GM18520 (cell line): ENCODE results near the gene FGF12.

Source experiments
- ATAC-seq: cut with Tn5 transposase; IDR thresholded peaks from one replicate; pipeline ENCODE4 v1.9.1; 2021; ENCODE audit not compliant: unreplicated experiment

The FGF12 gene

DNA sequence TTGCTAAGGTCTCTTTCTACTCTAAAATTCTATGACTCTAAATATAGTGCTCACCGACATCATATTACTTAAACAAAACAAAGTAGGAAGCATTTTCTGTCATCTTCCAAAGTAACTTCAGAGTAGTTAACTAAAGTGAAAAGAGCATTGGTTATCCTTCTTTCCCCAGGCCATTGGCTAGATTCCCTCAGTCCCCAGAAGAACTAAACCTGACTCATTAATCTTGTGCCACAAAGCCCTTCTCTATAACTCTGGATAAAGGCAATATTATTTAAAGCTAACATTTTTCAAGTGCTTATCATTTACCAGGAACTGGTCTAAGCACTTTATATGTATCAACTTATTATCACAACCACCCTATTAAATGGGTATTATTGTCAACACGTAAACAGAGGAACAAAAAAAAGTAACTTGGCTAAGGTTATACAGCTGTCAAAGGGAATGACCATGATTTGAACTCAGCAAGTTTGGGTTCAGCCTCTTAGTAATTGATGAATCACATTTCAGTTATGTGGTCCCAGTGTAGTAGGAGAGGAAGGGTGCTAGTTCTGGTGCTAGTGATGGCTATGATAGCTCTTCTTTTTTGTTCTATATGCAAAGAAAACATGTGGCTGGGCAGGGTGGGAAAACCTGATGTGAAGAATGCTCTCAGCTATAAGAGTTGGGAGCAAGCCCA is 304.9 kb downstream of the FGF12 start:
- ATAC-seq, result no peak

DNA sequence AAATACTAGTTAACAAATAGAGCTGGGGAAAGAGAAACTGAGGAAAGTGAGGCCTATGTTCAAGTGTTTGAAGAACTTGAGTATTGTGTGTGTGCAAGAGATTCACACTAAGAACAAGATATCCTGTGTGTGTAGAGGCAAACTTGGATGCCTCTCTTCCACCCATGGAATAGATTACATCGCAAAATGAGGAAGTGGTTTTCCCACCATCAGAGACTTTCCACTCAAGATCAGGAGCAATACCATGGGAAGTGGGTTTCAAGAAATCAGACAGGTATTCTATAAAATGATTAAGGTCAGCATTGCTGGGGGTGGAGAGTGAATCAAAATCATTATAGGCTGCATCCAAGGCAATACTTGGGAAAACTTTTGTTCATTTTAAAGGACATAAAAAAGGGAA is 308.0 kb downstream of the FGF12 start:
- no peak for ATAC-seq

DNA sequence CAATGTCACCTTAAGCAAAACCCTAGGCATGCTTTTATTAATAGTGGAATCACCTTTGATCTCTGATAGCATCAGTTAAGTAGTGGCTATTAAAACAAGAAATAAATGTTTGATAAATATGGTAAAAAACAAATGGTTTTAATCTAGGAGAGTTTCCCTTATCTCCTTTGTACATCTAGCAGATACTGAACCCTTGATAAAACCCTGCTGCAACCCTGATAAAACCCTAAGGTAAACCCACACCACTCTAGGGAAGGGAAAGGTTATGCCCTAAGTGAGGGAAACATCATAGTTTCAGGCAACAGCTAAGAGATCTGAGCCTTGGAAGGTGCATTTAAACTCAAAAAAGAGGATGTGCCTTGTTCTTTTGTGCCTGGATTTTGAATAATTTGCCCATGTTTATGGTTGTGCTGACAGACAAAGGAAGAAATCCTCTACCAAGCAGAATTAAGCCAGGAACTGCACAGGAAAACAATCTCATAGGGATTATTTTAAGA is 309.7 kb downstream of the FGF12 start:
- no peak for ATAC-seq

DNA sequence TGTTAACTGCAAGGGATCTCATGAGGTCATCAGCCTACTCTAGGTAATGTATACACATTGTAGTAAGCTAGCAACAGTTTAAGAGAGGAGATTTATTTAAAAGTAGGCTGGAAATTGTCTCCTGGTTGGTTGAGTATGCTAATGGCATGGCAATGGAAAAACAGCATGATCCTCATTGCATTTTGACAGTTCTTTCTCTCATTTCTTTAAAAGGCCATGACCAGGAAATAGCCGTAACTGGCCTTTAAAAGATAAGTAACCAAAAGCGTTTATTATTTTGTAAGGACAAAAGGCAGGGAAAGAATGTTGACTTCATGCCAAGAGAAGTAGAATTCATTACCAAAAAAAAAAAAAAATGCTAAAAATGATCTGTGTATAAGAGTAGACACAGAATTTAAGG is 310.3 kb downstream of the FGF12 start:
- ATAC-seq, result no peak

DNA sequence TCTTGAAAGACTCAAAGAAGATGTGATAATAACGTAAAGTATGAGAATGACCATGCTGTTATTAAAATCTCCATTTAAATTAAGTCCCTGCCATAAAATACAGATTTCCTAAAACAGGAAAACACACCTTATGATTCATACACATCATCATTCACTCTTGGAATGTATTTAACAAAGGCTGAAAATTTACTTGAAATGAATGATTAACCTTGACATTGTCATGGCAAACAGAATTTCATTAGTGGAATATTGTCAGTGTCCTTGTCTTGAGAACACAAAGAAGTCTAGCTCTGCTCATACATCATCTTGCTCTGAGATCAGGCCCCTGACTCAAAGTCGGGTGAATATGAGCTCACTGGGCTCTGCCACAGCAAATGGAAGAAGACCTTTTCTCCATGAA is 313.9 kb downstream of the FGF12 start:
- ATAC-seq, result no peak

DNA sequence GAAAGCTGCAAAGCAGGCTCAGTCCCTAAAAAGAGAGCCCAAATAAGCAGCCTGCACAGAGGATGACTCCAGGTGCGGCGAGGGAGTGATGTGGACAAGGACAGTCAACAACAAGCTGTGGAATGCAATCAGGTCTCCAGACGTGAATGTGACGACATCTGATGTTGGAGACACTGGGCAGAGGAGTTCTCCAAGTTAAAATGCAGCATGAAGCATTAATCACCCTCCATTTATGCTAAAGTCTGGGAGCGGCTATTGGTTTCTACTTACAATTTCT is 316.7 kb downstream of the FGF12 start:
- ATAC-seq, result no peak

DNA sequence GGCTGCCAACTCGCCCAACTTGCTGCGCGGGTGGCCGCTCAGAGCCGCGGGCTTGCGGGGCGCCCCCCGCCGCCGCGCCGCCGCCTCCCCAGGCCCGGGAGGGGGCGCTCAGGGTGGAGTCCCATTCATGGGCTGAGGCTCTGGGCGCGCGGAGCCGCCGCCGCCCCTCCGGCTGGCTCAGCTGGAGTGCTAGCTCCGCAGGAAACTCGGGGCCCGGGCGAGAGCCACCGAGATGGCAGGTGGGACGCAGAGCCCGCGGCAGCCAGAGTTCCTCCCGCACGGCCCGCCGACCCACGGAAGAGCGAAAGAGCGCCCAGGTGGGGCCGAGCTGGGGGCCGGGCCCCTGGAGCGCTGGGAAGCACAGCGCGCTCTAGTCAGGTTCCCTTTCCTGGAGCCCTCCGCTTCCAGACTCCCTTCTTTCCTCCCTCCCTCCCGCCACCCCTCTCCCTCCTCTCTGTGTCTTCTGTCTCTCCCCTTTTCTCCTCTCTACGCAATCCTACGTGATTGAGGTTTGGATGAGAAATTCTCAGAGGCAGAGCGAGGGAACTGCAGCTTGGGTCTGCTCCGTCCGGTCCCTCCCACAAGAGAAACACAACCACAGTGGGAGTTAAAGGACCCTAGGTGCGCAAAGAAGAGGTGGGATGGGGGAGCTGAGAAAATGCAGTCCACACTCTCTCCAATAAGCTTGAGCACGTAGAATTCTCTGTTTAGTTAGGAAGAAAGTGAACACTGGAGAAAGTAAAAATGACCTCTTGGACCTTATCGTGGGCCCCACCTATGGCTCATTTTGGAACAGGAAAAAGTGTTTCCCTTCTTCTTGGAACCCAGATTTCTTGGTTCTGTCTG is 317.3 kb downstream of the FGF12 start:
- no peak for ATAC-seq

DNA sequence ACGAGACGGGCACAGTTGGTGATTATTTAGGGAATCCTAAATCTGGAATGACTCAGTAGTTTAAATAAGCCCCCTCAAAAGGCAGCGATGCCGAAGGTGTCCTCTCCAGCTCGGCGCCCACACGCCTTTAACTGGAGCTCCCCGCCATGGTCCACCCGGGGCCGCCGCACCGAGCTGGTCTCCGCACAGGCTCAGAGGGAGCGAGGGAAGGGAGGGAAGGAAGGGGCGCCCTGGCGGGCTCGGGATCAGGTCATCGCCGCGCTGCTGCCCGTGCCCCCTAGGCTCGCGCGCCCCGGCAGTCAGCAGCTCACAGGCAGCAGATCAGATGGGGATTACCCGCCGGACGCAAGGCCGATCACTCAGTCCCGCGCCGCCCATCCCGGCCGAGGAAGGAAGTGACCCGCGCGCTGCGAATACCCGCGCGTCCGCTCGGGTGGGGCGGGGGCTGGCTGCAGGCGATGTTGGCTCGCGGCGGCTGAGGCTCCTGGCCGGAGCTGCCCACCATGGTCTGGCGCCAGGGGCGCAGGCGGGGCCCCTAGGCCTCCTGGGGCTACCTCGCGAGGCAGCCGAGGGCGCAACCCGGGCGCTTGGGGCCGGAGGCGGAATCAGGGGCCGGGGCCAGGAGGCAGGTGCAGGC is 318.0 kb downstream of the FGF12 start:
- no peak for ATAC-seq

DNA sequence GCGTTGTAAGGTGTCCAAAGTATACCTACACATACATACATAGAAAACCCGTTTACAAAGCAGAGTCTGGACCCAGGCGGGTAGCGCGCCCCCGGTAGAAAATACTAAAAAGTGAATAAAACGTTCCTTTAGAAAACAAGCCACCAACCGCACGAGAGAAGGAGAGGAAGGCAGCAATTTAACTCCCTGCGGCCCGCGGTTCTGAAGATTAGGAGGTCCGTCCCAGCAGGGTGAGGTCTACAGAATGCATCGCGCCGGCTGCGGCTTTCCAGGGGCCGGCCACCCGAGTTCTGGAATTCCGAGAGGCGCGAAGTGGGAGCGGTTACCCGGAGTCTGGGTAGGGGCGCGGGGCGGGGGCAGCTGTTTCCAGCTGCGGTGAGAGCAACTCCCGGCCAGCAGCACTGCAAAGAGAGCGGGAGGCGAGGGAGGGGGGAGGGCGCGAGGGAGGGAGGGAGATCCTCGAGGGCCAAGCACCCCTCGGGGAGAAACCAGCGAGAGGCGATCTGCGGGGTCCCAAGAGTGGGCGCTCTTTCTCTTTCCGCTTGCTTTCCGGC is 318.6 kb downstream of the FGF12 start:
- no peak for ATAC-seq

DNA sequence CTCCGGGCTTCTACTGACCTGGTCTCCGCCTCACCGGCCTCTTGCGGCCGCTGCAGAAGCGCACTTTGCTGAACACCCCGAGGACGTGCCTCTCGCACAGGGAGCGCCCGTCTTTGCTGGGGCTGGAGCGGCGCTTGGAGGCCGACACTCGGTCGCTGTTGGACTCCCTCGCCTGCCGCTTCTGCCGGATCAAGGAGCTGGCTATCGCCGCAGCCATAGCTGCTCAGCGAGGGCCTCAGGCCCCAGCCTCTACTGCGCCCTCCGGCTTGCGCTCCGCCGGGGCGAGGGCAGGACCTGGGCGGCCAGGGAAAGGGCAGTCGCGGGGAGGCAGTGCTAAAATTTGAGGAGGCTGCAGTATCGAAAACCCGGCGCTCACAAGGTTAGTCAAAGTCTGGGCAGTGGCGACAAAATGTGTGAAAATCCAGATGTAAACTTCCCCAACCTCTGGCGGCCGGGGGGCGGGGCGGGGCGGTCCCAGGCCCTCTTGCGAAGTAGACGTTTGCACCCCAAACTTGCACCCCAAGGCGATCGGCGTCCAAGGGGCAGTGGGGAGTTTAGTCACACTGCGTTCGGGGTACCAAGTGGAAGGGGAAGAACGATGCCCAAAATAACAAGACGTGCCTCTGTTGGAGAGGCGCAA is 319.2 kb downstream of the FGF12 start:
- ATAC-seq, result no peak

DNA sequence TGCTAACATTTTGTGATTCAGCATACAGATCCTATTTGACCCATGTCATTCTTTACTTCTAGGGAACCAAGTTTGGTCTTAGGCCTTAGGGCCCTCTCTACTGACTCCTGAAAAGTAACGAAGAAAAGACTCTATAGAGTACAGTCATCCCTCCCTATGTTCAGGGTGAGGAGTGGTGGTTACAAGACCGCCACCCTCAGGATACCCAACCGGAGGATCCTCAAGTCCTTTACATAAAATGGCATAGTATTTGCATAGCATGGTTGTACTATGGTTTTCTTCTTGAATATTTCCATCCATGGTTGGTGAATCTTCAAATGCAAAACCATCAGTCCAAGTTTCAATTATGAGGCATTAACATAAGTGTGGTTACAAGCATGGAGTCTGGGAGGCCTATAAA is 327.6 kb downstream of the FGF12 start:
- no peak for ATAC-seq

DNA sequence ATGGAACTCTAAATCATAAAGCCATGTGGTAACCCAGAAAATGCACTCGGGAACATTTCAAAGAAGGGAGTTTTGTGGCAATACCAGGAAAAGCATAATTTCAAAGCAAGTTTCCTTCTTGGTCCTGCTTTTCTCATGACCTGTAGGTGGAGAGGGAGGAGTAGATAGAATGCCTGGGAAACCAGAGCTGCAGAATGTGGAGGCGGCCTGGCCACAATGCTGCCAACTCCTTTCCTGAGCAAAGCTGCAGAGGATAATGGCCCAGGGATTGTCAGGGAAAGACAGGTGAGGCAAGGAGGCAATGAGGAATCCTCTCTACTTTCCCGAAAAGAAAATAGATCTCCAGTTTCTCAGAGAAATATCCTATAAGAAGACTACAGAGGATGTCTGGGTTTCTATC is 330.3 kb downstream of the FGF12 start:
- no peak for ATAC-seq

DNA sequence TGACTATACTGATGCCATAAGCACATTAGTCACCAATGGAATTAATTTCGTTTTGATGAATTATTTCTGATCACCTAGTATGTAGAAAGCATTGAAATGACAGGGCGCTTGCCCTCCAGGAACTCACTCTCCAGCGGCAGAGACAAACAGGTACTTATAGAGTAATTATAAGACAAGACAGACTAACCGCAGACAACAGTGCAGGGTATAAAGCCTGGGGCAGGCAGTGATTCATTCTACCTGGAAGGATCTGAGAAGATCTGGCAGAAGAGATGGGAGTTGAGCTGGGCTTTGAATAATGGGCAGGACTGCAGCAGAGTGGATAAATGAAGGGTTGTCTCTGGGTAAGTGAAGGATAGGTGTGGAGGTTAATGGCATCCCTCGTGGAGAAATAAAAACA is 331.8 kb downstream of the FGF12 start:
- ATAC-seq, result no peak

DNA sequence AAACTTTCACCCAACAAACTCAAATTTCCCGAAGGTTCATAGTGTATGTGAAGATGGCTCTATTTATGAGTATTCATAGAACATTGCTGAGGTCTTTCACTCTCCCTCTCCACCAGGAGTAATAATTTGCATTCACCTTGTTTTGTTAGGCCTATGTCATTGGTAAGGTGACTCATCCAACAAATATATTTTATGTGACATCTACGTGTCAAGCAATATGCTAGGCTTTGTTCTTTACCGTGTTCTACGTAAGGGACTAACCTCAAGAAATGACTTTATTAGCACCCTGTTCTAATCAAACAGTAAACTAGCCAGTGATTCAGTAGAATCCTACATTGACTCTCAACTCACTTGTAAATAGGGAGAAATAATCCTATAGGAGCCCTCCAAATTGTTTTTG is 334.4 kb downstream of the FGF12 start:
- ATAC-seq, result no peak

DNA sequence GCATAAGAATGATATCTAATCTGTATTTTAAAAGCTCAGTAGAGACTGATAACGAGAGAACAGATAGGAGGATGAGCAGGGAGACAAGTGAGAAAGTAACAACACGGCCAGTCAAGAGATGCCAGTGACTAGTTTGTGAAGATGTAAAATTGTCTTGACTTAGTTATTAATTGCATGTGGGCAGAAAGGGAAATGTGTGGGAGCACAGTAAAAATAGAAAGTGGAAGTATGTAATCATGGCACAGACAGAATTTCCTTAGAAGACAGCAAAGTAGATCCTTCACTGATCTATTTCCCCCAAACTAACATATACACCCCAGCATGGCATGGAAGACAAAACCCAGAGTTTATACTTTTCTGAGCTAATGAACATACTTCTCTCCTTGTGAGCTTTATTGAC is 344.5 kb downstream of the FGF12 start:
- ATAC-seq, result no peak

DNA sequence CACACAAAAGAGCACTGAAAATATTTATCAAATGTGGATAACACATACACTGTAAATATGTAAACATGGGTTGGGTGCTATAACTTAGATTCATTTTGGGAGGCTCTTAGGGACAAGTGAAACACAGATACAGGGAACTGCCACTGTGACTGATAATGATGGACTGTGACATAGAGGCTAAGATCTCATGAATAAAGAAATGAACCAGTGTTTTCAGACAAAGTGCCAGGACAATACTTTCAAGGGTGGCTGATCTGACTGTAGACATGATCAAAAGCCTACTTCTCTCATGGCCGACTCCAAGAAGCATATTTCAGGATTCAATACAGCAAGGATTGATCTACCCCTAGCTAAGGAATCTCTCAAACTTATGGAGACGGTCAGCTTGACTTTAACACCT is 353.8 kb downstream of the FGF12 start:
- ATAC-seq, result no peak

DNA sequence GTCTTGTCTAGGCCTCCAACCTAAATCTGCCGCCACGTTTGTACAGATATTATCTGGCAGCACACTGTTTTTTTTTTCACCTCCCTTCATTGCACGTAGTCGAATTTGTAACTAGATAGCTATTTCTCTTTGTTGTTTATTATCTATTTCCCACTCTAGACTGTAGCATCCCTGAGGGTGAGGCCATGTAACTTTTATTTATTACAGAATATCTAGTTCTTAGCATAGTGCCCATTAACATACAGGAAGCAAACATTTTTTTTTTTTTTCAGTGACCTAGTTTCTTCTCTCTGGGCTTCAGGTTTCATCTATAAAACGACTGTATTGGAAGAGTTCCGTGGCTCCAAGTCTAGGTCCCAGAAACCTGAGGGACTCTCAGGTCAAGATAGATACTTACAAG is 354.3 kb downstream of the FGF12 start:
- ATAC-seq, result no peak

DNA sequence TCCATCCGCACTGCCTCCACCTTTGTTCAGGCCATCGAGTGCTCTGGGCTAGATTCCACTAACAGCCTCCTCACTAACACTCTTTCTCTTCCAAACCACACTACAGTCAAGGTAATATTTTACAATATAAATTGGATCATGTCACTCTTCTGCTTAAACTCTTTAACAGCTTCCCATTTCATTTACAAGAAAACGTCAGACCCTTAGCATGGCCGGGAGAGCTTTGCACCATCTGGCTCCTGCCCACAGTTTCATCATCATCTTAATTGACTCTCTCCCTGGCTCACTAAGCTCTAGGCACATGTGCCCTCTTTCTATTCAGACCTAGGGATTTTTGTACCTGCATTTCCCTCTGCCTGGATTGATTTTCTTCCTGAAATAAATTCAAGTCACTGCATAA is 354.7 kb downstream of the FGF12 start:
- ATAC-seq, result no peak

DNA sequence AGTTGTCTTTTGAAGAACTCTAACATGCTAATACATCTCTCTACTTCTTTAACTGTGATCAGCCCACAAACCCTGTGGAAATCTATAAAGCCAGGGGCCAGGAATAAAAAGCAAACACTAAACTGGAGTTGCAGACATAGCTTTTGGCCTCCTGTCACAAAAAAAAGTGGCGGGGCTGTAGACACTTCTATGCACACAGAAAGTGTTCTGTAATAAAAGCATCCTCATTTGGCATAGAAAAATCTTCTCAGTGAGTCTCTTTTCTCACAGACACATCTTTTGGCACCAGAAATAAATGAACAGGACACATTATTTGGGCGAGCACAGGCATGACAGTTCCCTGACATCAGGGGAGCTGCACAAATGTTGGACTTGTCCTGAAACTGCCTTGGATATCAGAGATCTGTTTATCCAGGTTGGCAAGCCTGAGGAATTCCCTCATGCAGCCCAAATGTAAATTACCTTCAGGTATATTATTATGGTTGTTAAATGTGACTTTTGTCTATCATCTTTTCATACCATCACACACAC is 355.4 kb downstream of the FGF12 start:
- no peak for ATAC-seq

DNA sequence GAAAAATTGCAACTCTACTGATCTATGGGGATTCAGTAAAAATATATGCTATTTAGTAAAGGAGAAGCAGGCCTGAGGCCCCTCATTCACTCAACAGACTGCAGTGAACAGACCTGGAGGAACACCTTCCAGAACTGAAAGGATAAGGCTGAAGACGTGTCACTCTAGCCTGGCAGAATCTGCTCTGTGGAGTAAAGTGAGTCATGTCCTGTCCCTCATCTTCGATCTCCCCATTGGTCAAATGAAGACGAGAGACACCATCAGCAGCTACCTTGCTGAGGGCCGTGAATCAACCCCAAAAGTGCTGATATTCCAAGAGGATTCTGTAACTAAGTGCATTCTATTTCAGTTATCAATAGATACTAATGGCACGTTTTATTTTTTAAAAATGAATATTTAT is 359.7 kb downstream of the FGF12 start:
- no peak for ATAC-seq

DNA sequence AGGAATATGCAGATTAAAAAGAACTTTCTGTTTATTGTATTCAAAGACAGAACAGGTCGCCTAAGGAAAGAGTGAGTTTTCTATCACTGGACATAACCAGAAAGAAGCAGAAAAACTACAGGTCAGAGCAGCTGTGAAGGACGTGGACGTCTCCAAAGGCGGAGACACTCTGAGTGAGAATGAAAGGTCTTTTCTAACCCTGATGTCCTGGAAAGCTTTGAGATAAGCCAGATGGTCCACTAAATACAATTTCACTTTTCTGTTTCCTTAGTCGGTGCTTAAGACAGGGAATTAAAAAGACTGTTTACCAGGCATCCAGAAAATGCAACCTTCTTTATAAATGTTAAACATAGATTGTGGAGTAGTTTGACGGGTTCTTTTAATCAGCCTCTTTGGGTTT is 360.4 kb downstream of the FGF12 start:
- ATAC-seq, result no peak
